Stimulated activated CD8-positive, alpha-beta memory T cell treated with anti-CD3 and anti-CD28 coated beads, Interleukin-7, amount 100 ng/mL, for 48 hours (primary cell): ENCODE data around the gene MRPL32.

Experiments
- DNase-seq, 2 donors: peaks; one replicate each; pipeline ENCODE4 v3.0.0-alpha.2; 2020; ENCODE audit warnings: low read depth in 1 of 2; ENCODE audit errors: extremely low read depth in 1 of 2

MRPL32 gene

DNA sequence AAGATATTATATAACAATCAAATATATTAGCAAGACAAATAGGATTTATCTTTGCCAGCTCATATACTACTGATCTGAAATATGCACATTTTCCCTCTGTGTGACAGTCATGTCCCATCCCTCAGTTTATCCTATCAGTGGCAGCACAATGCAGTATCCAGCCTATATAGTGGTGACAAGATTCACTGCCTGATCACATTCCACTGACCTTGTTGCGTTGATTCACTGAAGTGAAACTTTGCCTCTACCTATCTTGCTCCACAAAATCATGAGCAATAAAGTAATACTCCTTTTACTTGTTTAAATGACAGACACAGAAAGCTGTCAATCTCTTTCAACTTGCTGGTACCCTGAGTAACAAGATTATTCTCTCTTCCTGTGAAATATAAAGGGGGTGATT lies 6.5 kb upstream of the MRPL32 start:
- no peak for DNase-seq

DNA sequence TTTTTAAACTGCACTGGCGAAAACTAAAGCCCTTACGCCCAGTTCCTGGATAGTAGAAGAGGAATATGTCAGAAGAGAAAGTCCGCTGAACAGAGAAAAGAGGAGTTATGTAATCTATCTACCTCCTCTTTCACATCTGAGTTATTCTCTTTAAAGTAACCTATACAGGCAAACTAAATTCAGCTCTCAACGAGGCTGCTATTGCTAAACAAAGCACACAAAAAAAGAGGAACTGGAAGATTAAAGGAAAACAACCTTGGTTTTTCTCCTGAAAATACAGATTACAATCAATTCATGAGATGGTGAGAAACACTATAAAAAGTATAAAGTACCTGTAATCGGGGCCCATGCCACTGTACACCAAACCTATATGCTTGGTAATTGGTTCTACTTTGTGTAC lies 6.0 kb upstream of the MRPL32 start:
- DNase-seq, result no peak

DNA sequence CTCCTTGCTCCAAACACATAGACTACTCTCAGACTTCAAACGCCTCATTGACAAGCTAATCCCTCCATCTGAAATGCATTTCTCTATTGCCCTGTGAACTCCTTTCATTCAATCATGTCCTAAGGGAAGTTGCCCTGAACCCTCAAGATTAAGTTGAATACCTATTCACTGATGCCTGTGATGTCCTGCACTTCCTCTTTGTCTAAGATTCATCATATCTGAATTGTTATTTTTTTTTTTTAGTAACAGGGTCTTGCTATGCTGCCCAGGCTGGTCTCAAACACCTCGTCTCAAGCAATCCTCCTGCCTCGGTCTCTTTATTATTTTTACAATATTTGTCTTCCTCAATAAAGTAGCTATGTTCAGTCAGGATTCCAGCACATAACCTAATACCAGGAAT lies 3.4 kb upstream of the MRPL32 start:
- DNase-seq, result no peak

DNA sequence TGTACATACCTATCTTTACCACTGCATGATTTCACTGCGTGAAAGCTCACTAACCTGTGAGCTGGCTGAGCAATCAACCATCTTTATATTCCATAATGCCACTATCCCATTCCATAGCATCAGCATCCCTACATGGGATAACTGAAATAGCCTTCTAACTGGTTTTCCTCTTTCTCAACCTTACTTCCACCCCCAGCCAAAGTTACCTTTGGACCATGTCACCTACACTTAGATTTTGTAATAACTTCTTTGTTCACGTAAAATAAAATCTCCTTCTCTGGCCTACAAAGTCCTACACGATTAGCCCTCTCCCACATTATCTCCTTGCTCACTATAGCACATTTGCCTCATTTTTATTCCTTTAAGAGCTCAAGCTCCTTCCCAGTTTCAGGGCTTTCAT lies 2.7 kb upstream of the MRPL32 start:
- no peak for DNase-seq

DNA sequence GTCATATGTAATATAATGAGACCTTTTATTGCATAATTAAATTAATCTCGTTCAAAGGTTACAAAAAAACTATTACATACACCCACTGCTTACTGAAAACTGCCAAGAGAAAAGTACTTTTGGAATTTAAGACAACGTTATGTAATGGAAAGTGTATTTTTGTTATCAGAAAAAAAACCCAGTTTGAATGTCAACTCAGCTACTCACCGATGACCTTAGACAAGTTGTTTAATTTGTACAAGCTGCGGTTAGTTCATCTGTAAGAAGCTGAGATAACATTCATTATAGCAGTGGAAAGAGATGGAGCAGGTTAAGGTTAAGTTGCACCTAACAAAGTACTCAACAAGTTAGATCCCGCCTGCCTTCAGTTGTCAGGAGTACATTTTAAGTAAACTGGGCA lies 1.3 kb upstream of the MRPL32 start:
- DNase-seq, result no peak

GRCh38 chr7:42931447-42931833 lies 736 bp upstream of the MRPL32 start:
- no peak for DNase-seq

GRCh38 chr7:42932811-42933591 lies 825 bp downstream of the MRPL32 start:
- DNase-seq, result no peak

GRCh38 chr7:42934291-42934690 lies 2.1 kb downstream of the MRPL32 start:
- no peak for DNase-seq

GRCh38 chr7:42935861-42936260 lies 3.7 kb downstream of the MRPL32 start:
- DNase-seq, result no peak

GRCh38 chr7:42939457-42940240 lies 7.5 kb downstream of the MRPL32 start:
- DNase-seq, result no peak

DNA sequence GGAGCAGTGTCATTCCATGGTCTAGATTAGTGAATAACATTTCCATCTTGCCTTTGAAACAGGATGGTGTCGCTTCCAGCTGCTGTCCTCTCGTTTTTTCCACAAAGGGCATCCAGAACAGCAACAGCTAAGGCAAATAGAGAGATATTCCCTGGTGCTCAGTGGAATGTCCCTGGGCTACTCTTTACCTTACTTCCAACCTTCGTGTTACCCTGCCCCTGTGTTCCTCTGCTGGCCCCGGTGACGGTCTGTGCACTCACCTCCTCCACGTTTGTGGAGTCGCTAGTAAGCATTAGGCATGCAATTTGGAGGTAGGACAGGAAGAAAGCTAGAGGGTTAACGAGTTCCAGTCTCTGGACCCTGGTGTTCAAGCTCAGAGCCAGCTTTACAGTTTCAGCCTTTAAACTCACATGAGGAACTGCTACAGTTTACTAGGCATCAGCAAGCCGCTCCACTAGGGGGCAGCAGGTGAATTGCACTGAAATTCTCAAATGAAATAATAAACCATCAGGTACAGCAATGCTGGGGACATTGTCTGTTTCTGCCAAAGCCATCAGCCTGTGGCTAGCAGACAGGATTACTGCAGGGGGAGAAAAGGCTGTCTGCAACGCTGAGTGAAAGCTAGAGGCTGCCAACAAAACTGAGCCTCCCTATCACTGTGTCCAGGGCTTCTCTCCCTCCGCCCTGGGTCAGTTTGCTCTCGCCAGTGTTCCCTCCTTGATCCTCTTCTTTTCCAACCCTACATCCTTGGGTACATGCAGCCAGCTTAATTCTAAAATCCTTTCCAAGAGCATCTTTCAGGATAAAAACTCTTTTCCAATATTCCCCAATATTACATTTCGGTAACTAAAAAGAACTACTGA lies 9.0 kb downstream of the MRPL32 start:
- DNase-seq, result peak in 1 of 2 donors; percentile 50

- DNase-seq, result no peak
Observed at GRCh38 chr7:42945821-42946626, 13.8 kb downstream of the MRPL32 start.

DNA sequence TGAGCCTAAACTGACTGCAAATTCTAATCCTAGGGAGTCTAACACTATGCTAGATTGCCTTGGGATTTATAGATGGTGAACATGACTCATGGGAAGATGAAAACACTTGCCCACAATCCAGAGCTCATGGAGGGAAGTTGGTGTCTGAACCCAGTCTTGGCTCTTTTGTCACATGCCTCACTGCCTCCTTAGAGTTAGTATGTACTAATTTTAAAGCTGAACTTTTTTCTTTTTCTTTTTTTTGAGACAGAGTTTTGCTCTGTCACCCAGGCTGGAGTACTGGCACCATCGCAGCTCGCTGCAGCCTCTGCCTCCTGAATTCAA lies 14.4 kb downstream of the MRPL32 start:
- no peak for DNase-seq

DNA sequence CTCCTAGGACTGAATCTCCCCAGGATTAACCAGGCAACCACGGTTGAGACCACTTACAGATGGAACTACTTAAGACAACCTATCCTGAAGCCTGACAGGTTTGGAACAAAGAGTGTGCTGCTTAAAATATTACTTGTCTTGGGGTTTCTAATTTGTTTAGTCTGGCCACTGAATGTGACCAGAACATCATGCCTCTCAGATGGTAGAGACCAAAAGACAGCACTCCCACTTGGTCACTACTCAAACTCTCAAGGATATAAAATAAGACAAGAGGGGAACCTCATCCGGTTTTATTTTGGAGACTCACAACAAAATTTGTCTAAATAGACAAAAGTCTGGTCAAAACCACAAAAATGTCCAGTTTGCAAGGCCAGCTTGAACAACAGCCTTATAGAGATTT lies 15.3 kb downstream of the MRPL32 start:
- no peak for DNase-seq

DNA sequence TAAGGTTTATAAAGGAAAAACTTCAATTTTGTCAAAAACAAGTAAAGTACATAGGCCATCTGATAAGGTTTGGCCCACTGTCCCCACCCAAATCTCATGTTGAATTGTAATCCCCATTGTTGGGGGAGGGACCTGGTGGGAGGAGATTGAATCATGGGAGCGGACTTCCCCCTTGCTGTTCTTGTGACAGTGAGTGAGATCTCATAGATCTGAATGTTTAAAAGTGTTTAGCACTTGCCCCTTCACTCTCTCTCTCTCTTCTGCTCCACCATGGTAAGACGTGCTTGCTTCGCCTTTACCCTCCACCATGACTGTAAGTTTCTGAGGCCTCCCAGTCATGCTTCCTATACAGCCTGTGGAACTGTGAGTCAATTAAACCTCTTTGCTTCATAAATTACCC lies 18.2 kb downstream of the MRPL32 start:
- DNase-seq, result no peak

DNA sequence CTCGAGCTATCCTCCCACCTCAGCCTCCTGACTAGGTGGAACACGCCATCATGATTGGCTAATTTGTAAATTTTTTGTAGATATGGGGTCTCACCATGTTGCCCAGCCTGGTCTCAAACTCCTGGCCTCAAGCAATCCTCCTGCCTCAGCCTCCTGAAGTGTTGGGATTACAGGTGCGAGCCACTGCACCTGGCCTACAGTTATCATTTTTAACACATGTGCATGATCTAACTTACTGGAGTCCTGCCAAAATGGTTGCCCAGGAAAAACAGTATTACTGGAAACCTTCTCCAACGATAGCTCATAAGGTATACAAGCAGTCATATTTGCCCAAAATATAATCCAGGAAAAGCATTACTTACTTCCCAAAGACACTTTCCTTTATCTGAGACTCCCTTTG lies 20.2 kb downstream of the MRPL32 start:
- no peak for DNase-seq

DNA sequence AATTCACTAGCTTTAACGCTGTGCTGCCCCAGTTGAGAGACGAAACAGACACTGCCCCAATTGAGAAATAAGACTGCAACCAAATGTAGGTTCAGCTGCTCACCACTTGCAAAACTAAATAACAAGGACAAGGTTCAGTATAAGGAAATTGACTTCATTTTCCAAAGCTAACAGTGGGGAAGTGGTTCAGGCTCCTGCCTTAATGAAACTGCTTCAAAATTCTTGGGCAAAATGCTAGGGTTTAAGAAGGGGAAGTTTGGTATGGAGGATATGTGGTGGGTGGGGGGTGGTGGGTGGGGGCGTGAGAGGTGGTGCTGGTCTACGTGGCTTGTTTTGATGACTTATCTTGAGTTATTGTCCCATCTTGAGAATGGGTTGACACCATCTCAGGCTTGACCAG lies 21.8 kb downstream of the MRPL32 start:
- DNase-seq, result no peak

DNA sequence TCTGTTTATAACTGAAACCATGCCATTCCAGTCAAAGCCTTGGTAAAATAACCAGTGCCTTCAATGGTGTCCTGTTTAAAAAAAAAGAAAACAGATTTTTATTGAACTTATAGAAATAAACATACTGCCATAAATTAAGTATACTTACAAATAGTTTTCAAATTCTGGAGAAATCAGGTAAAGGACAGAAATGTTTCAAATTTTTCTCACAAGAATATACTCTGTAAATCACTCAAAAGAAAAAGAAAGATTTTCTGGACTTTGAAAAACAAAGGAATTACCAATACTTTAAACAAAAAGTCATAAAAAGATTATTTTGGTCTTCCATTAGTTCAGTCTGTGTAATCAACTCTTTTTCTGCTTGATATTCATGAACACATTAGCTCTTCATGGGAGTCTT lies 23.9 kb downstream of the MRPL32 start:
- DNase-seq, result no peak

DNA sequence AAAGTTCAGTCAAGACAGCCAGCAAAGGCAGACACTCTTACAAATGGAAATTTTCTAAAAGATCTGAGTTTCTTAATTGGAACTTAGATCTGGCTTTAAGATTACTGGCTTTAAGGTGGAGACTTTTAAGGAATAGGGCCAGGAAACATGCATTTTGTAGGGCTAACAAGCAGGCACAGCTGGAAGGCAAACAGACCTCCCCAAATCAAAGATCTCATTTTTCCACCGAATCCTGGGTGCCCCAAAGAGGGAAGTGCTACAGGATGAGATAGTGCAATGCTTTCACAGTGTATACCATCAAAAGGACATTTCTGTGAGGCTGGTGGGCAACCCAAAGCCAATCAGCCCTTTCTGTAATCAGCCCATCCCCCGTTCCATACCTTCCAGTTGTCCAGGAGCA lies 27.4 kb downstream of the MRPL32 start:
- DNase-seq, result no peak

DNA sequence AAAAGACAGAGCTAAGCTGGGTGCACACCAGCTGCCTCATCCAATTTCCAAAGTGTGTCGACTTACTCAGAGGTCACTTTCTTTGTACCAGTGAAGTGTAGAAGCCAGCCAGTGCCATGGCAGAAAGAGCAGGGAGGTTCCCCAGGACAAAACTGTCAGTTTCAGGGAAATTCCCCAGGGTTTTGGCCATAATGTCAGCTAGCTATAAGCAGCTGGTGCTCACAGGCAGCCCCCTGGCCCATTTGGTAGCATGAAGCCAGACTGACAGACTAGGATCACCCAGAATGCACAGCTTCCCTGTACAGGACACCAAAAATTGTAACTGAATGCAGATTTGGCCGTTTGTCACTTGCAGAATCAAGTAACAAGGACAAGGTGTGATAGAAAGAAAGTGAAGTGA lies 28.6 kb downstream of the MRPL32 start:
- DNase-seq, result no peak

GRCh38 chr7:42961170-42961569 lies 29.0 kb downstream of the MRPL32 start:
- DNase-seq, result no peak
